Uterine smooth muscle cell (primary cell): ENCODE data around the gene GAB2. TPM values are rescaled to one million over a fixed set of nuclear protein-coding genes. Genes with fewer than 3 reads are reported as not detected.

Experiments used
- total RNA-seq: library from RNA; depleted of rRNA; stranded (reverse); fragments of >200 nt; gene quantifications from 2 replicates; pipeline ENCODE4 v1.2.3, GENCODE V29; 2014

GAB2 gene
- 8.3 and 11.2 TPM in 2 replicates for total RNA-seq

GRCh38 chr11:78417175-78417887 is at the start of gene GAB2:
Gene GAB2 (minus strand): TSS chr11:78417820. CDS start chr11:78417720, 100 bp downstream.

GRCh38 chr11:78188286-78189173 is 229.1 kb downstream of the GAB2 start, which contains the start of the genes KCTD21 and USP35:
Gene KCTD21 (minus strand): TSS chr11:78188626. CDS start chr11:78174554, 14,072 bp downstream.
Gene USP35 (plus strand): TSS chr11:78188919. CDS start chr11:78196246, 7,327 bp downstream.

Other genes with a start within 250 kb of the GAB2 start
- 6.4 and 7.1 TPM in 2 replicates for gene KCTD21, start 229.2 kb downstream of the GAB2 start, total RNA-seq
- 11.0 and 13.4 TPM in 2 replicates for gene USP35, start 228.9 kb downstream of the GAB2 start, total RNA-seq
- 25.0 and 34.7 TPM in 2 replicates for gene NARS2, start 157.0 kb upstream of the GAB2 start, total RNA-seq